Heart right ventricle (tissue), 16 donors: ENCODE results near the gene HLCS. TPM values are rescaled to one million over a fixed set of nuclear protein-coding genes. Genes with fewer than 3 reads are reported as not detected.

ENCODE experiments used
- ATAC-seq, 8 donors: fragments of 200-7000 bp; cut with Tn5 transposase; one replicate each; pipeline ENCODE4 v1.9.1; 2020; ENCODE audit warnings: mild to moderate bottlenecking in 8 of 8, moderate library complexity in 8 of 8, moderate number of reproducible peaks in 1 of 8
- DNase-seq, 2 donors: peaks; one replicate each; pipeline ENCODE4 v3.0.0-alpha.2; 2020
- H3K27ac ChIP-seq, 10 donors: fragments of 200-600 bp; sonication (generic) in 2 of 10; one replicate each; pipeline versions ENCODE4 v1.5.0 to v1.8.0; 2020 to 2022; ENCODE audit warnings: mild to moderate bottlenecking in 3 of 10
- H3K27me3 ChIP-seq, 7 donors: fragments of 200-600 bp; one replicate each; pipeline ENCODE4 v1.8.0; 2021 to 2022; ENCODE audit warnings: mild to moderate bottlenecking in 2 of 7
- H3K36me3 ChIP-seq, 9 donors: fragments of 200-600 bp; sonication (generic) in 1 of 9; one replicate each; pipeline versions ENCODE4 v1.5.0 to v1.8.0; 2020 to 2022; ENCODE audit warnings: mild to moderate bottlenecking in 2 of 9
- H3K4me1 ChIP-seq, 9 donors: fragments of 200-600 bp; sonication (generic) in 1 of 9; one replicate each; pipeline versions ENCODE4 v1.5.0 to v1.8.0; 2020 to 2022; ENCODE audit warnings: mild to moderate bottlenecking in 4 of 9
- H3K4me3 ChIP-seq, 10 donors: fragments of 200-600 bp; sonication (generic) in 2 of 10; one replicate each; pipeline versions ENCODE4 v1.5.0 to v1.8.0; 2020 to 2022; ENCODE audit warnings: mild to moderate bottlenecking in 7 of 10, moderate library complexity in 2 of 10
- H3K9me3 ChIP-seq, 11 donors: fragments of 200-600 bp in 10 of 11; sonication (generic) in 2 of 11; one replicate each; pipeline versions ENCODE4 v1.5.0 to v1.8.0; 2013 to 2022; ENCODE audit warnings: mild to moderate bottlenecking in 2 of 11, control low read depth in 1 of 11, moderate library complexity in 1 of 11
- CTCF ChIP-seq, 9 donors: fragments of 200-600 bp; sonication (generic) in 2 of 9; IDR thresholded peaks; one replicate each; pipeline versions ENCODE4 v1.5.0 to v1.8.0; 2021 to 2022; ENCODE audit warnings: antibody characterized with exemption in 9 of 9, mild to moderate bottlenecking in 5 of 9, moderate library complexity in 1 of 9
- WGBS, 2 donors: extraction: QIAGEN DNeasy Blood & Tissue Kit; methylation state at CpG; one replicate each; pipeline ENCODE4 v1.1.7; 2013; ENCODE audit warnings: inconsistent platforms in 1 of 2; 5-methylcytosine and 5-hydroxymethylcytosine counted together
- intact Hi-C, 10 donors: fragments of 100-400 bp; cut with DNase I; formaldehyde crosslinking; loops; one replicate each; pipeline versions ENCODE4 v1.11.1 to v1.14.2; 2022
- polyA plus RNA-seq, 2 donors: library from polyadenylated mRNA; stranded (reverse); fragments of 200-250 nt; gene quantifications; one replicate each; pipeline ENCODE4 v1.2.3, GENCODE V29; 2013
- total RNA-seq, 10 donors: library from RNA; stranded (reverse); fragmentation: NEBNext Ultra II Directional in 3 of 10; extraction: Animal tissue kit (Norgen Biotek cat#: 25700) in 3 of 10; gene quantifications; one replicate each; pipeline versions ENCODE4 v1.2.1 to v1.2.4, GENCODE V29; 2021 to 2023
- donor health status: Arrhythmogenic right ventricular cardiomyopathy.
- donor health status: ischemic (EF 13 %, LVEDD 7.1; RV severe dilation, severe dysfunction).
- donor health status: healthy with polysubstance abuse.
- donor health status: DM: no; HTN: yes; CAD: no.
- donor health status: DM: no; HTN: no; CAD: no.
- donor health status: ischemic (EF 25% LVEDD 6.9; RV normal size, moderate dysfunction).
- donor health status: ischemic (EF 25% LVEDD 5.7; RV mildly dilated, moderate dysfunction).
- donor health status: healthy.
- donor health status: DM: yes; HTN: yes; CAD: no.
- donor health status: Ischemic cardiomyopathy.
- donor health status: ischemic (EF 35%, LVEDD 5.7; RV mildly dilated, moderate dysfunction).
- donor health status: nonischemic (EF 11% LVEDD 7.7; RV severe dilation, severe dysfunction).
- donor health status: DM: yes; HTN: yes; CAD: no.
- donor health status: PGD.
- donor health status: ischemic (EF 29% LVEDD 5.4; RV normal size, mild dysfunction).
- donor health status: nonischemic (EF 23%, LVEDD 6.1; RV moderate dilation, normal function).

The HLCS gene
- total and polyA plus RNA-seq, 12 donors: 2.0 to 9.6 (median 6.7) TPM

- intact Hi-C loops: no loop called here
- H3K4me3 ChIP-seq: no peak overlapping the region
- H3K4me1 ChIP-seq: no peaks in the 10 kb centered on the region
- H3K27me3 ChIP-seq: no peaks in the 10 kb centered on the region
- H3K36me3 ChIP-seq: no peaks in the 10 kb centered on the region
- no peak overlapping the region for H3K27ac ChIP-seq
- DNase-seq (no peak), ATAC-seq (no peak)
- no peak for TF ChIP-seq CTCF (IDR thresholded peaks at IDR 0.05)
- H3K9me3 ChIP-seq: peaks cover 0 to 24% (median 4%) of the 10 kb centered on the region in 11 donors
- WGBS, 2 donors: 77 to 82% methylated on average over 4 of the region's 4 CpGs
These were observed 86.6 kb downstream of the HLCS start for GRCh38 chr21:36879827-36880226.

- DNase-seq (no peak), ATAC-seq (no peak)
- intact Hi-C loops: no loop called here
- Histone ChIP-seq H3K36me3 (no peaks in the 10 kb centered on the region), H3K9me3 (peaks cover 0 to 12% (median 0%) of the 10 kb centered on the region in 11 donors), H3K27me3 (no peaks in the 10 kb centered on the region), H3K27ac (no peak overlapping the region), H3K4me1 (no peaks in the 10 kb centered on the region), H3K4me3 (no peak overlapping the region)
- no peak for TF ChIP-seq CTCF (IDR thresholded peaks at IDR 0.05)
These were observed 88.7 kb downstream of the HLCS start for GRCh38 chr21:36877741-36878140.

GRCh38 chr21:36874665-36875064 is 91.8 kb downstream of the HLCS start:
- TF ChIP-seq CTCF (IDR thresholded peaks at IDR 0.05): no peak
- intact Hi-C loops: no loop called here
- ATAC-seq (no peak), DNase-seq (no peak)
- Histone ChIP-seq H3K4me3 (no peak overlapping the region), H3K9me3 (peaks cover 0 to 12% (median 0%) of the 10 kb centered on the region in 11 donors), H3K27me3 (no peaks in the 10 kb centered on the region), H3K27ac (no peak overlapping the region), H3K36me3 (no peaks in the 10 kb centered on the region), H3K4me1 (no peaks in the 10 kb centered on the region)
- WGBS, 2 donors: 95 to 96% methylated on average over 12 of the region's 12 CpGs

- Histone ChIP-seq H3K36me3 (no peaks in the 10 kb centered on the region), H3K27ac (no peak overlapping the region), H3K4me1 (no peaks in the 10 kb centered on the region), H3K4me3 (no peak overlapping the region), H3K9me3 (peaks cover 0 to 12% (median 0%) of the 10 kb centered on the region in 11 donors), H3K27me3 (no peaks in the 10 kb centered on the region)
- intact Hi-C loops: no loop called here
- WGBS, 2 donors: 98 to 100% methylated on average over 1 of the region's 1 CpG
- no peak for TF ChIP-seq CTCF (IDR thresholded peaks at IDR 0.05)
- DNase-seq (no peak), ATAC-seq (no peak)
These were observed 93.0 kb downstream of the HLCS start for GRCh38 chr21:36873513-36873912.
